Right atrium auricular region (tissue), 2 donors: ENCODE results near the gene FBXL7. TPM values are rescaled to one million over a fixed set of nuclear protein-coding genes. Genes with fewer than 3 reads are reported as not detected.

Source experiments
- DNase-seq: peaks from one replicate; pipeline ENCODE4 v3.0.0-alpha.2; 2019; ENCODE audit warnings: low spot score
- H3K27ac ChIP-seq, 2 donors: fragments of 200-600 bp; sonication (generic); 1 replicate in 1 of 2; 2 replicates in 1 of 2; pipeline ENCODE4 v1.5.1; 2016 to 2019
- H3K27me3 ChIP-seq, 2 donors: fragments of 200-600 bp; sonication (generic); one replicate each; pipeline versions ENCODE4 v1.5.1 to v1.6.0; 2017 to 2019
- H3K36me3 ChIP-seq: fragments of 200-600 bp; sonication (generic); one replicate; pipeline ENCODE4 v1.5.1; 2016
- H3K4me1 ChIP-seq, 2 donors: fragments of 200-600 bp; sonication (generic); one replicate each; pipeline versions ENCODE4 v1.5.1 to v1.6.0; 2017 to 2019
- H3K4me3 ChIP-seq, 2 donors: fragments of 200-600 bp; sonication (generic); 1 replicate in 1 of 2; 2 replicates in 1 of 2; pipeline ENCODE4 v1.5.1; 2017 to 2019; ENCODE audit warnings: mild to moderate bottlenecking in 1 of 2, moderate library complexity in 1 of 2
- H3K9me3 ChIP-seq, 2 donors: fragments of 200-600 bp; sonication (generic); one replicate each; pipeline ENCODE4 v1.5.1; 2019
- CTCF ChIP-seq, 2 donors: fragments of 200-600 bp; sonication (generic); IDR thresholded peaks; one replicate each; pipeline ENCODE4 v1.5.1; 2019; ENCODE audit warnings: antibody characterized with exemption in 2 of 2
- total RNA-seq, 2 donors: library from RNA; depleted of rRNA; stranded (reverse); fragments of >200 nt; gene quantifications; one replicate each; pipeline ENCODE4 v1.1.0, GENCODE V29; 2016

FBXL7 gene
- total RNA-seq, 2 donors from 2014 or later, result 16.6 to 18.4 TPM

GRCh38 chr5:15790446-15791018, 290.6 kb downstream of the FBXL7 start:
- Histone ChIP-seq H3K27ac (no peak overlapping the region), H3K9me3 (no peaks in the 10 kb centered on the region), H3K4me1 (peaks cover 0 to 28% of the 10 kb centered on the region in 2 donors), H3K4me3 (no peak overlapping the region), H3K36me3 (no peaks in the 10 kb centered on the region), H3K27me3 (no peaks in the 10 kb centered on the region)
- no peak for DNase-seq
- no peak for TF ChIP-seq CTCF (IDR thresholded peaks at IDR 0.05)

- Histone ChIP-seq H3K36me3 (no peaks in the 10 kb centered on the region), H3K27ac (no peak overlapping the region), H3K9me3 (no peaks in the 10 kb centered on the region), H3K27me3 (no peaks in the 10 kb centered on the region), H3K4me3 (no peak overlapping the region), H3K4me1 (peaks cover 0 to 28% of the 10 kb centered on the region in 2 donors)
- DNase-seq, result no peak
- peak in 1 of 2 donors; percentile 46 for TF ChIP-seq CTCF (IDR thresholded peaks at IDR 0.05)
These were observed 291.3 kb downstream of the FBXL7 start for GRCh38 chr5:15791274-15791673.

GRCh38 chr5:15791859-15792258, 291.9 kb downstream of the FBXL7 start:
- peaks cover 0 to 28% of the 10 kb centered on the region in 2 donors for H3K4me1 ChIP-seq
- no peak for DNase-seq
- no peak overlapping the region for H3K4me3 ChIP-seq
- H3K9me3 ChIP-seq, result no peaks in the 10 kb centered on the region
- no peak overlapping the region for H3K27ac ChIP-seq
- no peaks in the 10 kb centered on the region for H3K27me3 ChIP-seq
- no peaks in the 10 kb centered on the region for H3K36me3 ChIP-seq
- no peak for TF ChIP-seq CTCF (IDR thresholded peaks at IDR 0.05)

- Histone ChIP-seq H3K27me3 (no peaks in the 10 kb centered on the region), H3K36me3 (no peaks in the 10 kb centered on the region), H3K4me1 (peaks cover 0 to 40% of the 10 kb centered on the region in 2 donors), H3K9me3 (no peaks in the 10 kb centered on the region), H3K27ac (peak overlapping the region in 1 of 2 donors; percentile 14), H3K4me3 (no peak overlapping the region)
- TF ChIP-seq CTCF (IDR thresholded peaks at IDR 0.05), result peak; percentile 22 to 52
- no peak for DNase-seq
These were observed 294.3 kb downstream of the FBXL7 start for GRCh38 chr5:15794052-15794985.

GRCh38 chr5:15796096-15796495, 296.1 kb downstream of the FBXL7 start:
- no peaks in the 10 kb centered on the region for H3K9me3 ChIP-seq
- H3K27me3 ChIP-seq, result no peaks in the 10 kb centered on the region
- no peak for TF ChIP-seq CTCF (IDR thresholded peaks at IDR 0.05)
- H3K27ac ChIP-seq, result no peak overlapping the region
- H3K36me3 ChIP-seq, result no peaks in the 10 kb centered on the region
- H3K4me1 ChIP-seq, result peaks cover 0 to 33% of the 10 kb centered on the region in 2 donors
- no peak overlapping the region for H3K4me3 ChIP-seq
- no peak for DNase-seq
